Upper lobe of left lung (tissue), 6 donors: Measurements from ENCODE around the gene COX6B1. TPM values are rescaled to one million over a fixed set of nuclear protein-coding genes. Genes with fewer than 3 reads are reported as not detected.

Experiments used
- ATAC-seq, 2 donors: fragments of 200-7000 bp; cut with Tn5 transposase; one replicate each; pipeline ENCODE4 v1.9.1; 2022; ENCODE audit warnings: mild to moderate bottlenecking in 2 of 2, moderate library complexity in 2 of 2; ENCODE audit not compliant: low FRiP score in 2 of 2
- DNase-seq, 2 donors: peaks; one replicate each; pipeline ENCODE4 v3.0.0-alpha.2; 2019 to 2020
- H3K27ac ChIP-seq, 4 donors: fragments of 200-600 bp; sonication (generic); one replicate each; pipeline ENCODE4 v1.5.1; 2016 to 2019
- H3K27me3 ChIP-seq, 4 donors: fragments of 200-600 bp; sonication (generic); one replicate each; pipeline ENCODE4 v1.5.1; 2017 to 2019
- H3K36me3 ChIP-seq, 4 donors: fragments of 200-600 bp; sonication (generic); one replicate each; pipeline ENCODE4 v1.5.1; 2016 to 2019
- H3K4me1 ChIP-seq, 4 donors: fragments of 200-600 bp; sonication (generic); one replicate each; pipeline ENCODE4 v1.5.1; 2018 to 2019
- H3K4me3 ChIP-seq, 4 donors: fragments of 200-600 bp; sonication (generic); one replicate each; pipeline ENCODE4 v1.5.1; 2017 to 2019; ENCODE audit warnings: mild to moderate bottlenecking in 2 of 4, moderate library complexity in 1 of 4
- H3K9me3 ChIP-seq, 4 donors: fragments of 200-600 bp; sonication (generic); one replicate each; pipeline ENCODE4 v1.5.1; 2018 to 2019
- CTCF ChIP-seq, 6 experiments: fragments of 450-650 bp in 4 of 6; fragments of 200-600 bp in 2 of 6; sonication (generic) in 2 of 6; IDR thresholded peaks; one replicate each; pipeline ENCODE4 v1.5.1; 2016 to 2019; ENCODE audit warnings: antibody characterized with exemption in 6 of 6
- EP300 ChIP-seq, 4 donors: sonication (generic); formaldehyde crosslinking; IDR thresholded peaks; one replicate each; pipeline ENCODE4 v1.5.1; 2017; ENCODE audit warnings: antibody characterized with exemption in 4 of 4, control low read depth in 2 of 4
- POLR2A ChIP-seq, 4 donors: fragments of 450-650 bp; IDR thresholded peaks; one replicate each; pipeline ENCODE4 v1.5.1; 2016 to 2017; ENCODE audit warnings: antibody characterized with exemption in 4 of 4, mild to moderate bottlenecking in 2 of 4
- POLR2AphosphoS5 ChIP-seq, 2 donors: sonication (generic); formaldehyde crosslinking; IDR thresholded peaks; one replicate each; pipeline ENCODE4 v1.5.1; 2017; ENCODE audit warnings: antibody characterized with exemption in 2 of 2
- WGBS, 2 donors: methylation state at CpG; one replicate each; pipeline ENCODE4 v1.1.5; 2017 to 2018; 5-methylcytosine and 5-hydroxymethylcytosine counted together
- total RNA-seq, 6 donors: library from RNA; depleted of rRNA in 4 of 6; stranded (reverse); fragments of >200 nt in 4 of 6; gene quantifications; one replicate each; pipeline versions ENCODE4 v1.1.0 to v1.2.1, GENCODE V29; 2016 to 2021
- donor health status: DM: no; HTN: no; CAD: no; lungs with moderate emphysema.
- donor health status: DM: no; HTN: yes; CAD: no; lungs with severe emphysema.

Gene COX6B1
- total RNA-seq, 6 donors from 2014 or later = 90.1 to 290 (median 235) TPM

- no peak within 1 kb of the TSS for H3K27ac ChIP-seq
- H3K4me1 ChIP-seq = no peaks in the 10 kb centered on the region
- DNase-seq = peak in 1 of 2 donors; percentile 56
- TF ChIP-seq CTCF (IDR thresholded peaks at IDR 0.05) (no peak), POLR2AphosphoS5 (IDR thresholded peaks at IDR 0.05) (no peak), POLR2A (IDR thresholded peaks at IDR 0.05) (no peak), EP300 (IDR thresholded peaks at IDR 0.05) (no peak)
- peak in 1 of 2 donors; percentile 28 for ATAC-seq
- H3K4me3 ChIP-seq = no peak within 1 kb of the TSS
- no peaks in the 10 kb centered on the region for H3K9me3 ChIP-seq
- 82 to 86% methylated on average over 9 to 14 of the region's 16 CpGs for WGBS, 2 donors
- H3K27me3 ChIP-seq = no peaks in the 10 kb centered on the region
- peaks cover 1 to 42% (median 9%) of the 10 kb centered on the region in 4 donors for H3K36me3 ChIP-seq
These were observed 18.3 kb downstream of the COX6B1 start, which contains the start of gene UPK1A for GRCh38 chr19:35666251-35666913. TSS of gene UPK1A (plus strand) at chr19:35666517. CDS start at chr19:35666813, 296 bp downstream.

GRCh38 chr19:35669566-35669965 is 21.4 kb downstream of the COX6B1 start:
- WGBS, 2 donors = 80 to 86% methylated on average over 4 to 6 of the region's 6 CpGs
- DNase-seq (no peak), ATAC-seq (no peak)
- TF ChIP-seq POLR2AphosphoS5 (IDR thresholded peaks at IDR 0.05) = no peak
- no peak for TF ChIP-seq POLR2A (IDR thresholded peaks at IDR 0.05)
- TF ChIP-seq CTCF (IDR thresholded peaks at IDR 0.05) = no peak
- no peak for TF ChIP-seq EP300 (IDR thresholded peaks at IDR 0.05)
- no peak overlapping the region for H3K4me3 ChIP-seq
- peaks cover 0 to 12% (median 0%) of the 10 kb centered on the region in 4 donors for H3K36me3 ChIP-seq
- no peaks in the 10 kb centered on the region for H3K9me3 ChIP-seq
- no peak overlapping the region for H3K27ac ChIP-seq
- H3K27me3 ChIP-seq = peaks cover 0 to 11% (median 4%) of the 10 kb centered on the region in 4 donors
- H3K4me1 ChIP-seq = peaks cover 6 to 9% (median 6%) of the 10 kb centered on the region in 4 donors

DNA sequence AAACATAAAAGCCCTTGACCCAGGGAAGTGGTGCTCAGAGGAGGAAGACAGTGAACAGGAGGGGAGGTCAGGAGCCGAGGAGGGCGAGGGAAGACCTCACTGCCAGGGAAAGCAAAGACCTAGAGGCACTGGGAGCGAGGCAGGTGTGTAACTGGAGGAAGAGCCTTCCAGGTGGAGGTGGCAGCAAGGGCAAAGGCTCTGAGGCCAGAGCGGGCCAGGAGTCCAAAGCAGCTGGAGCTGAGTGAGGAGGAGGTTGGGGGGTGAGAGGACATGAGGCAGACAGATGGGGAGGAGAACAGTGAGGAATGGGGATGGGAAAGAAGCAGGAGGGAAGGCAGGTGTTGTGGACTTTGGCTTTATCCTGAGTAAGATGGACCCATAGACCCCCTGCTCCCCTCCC is 21.9 kb downstream of the COX6B1 start:
- ATAC-seq (no peak), DNase-seq (no peak)
- 46 to 52% methylated on average over 4 of the region's 4 CpGs for WGBS, 2 donors
- Histone ChIP-seq H3K4me1 (peaks cover 6 to 9% (median 6%) of the 10 kb centered on the region in 4 donors), H3K27me3 (peaks cover 0 to 11% (median 4%) of the 10 kb centered on the region in 4 donors), H3K4me3 (no peak overlapping the region), H3K9me3 (no peaks in the 10 kb centered on the region), H3K36me3 (peaks cover 0 to 9% (median 0%) of the 10 kb centered on the region in 4 donors), H3K27ac (no peak overlapping the region)
- TF ChIP-seq EP300 (IDR thresholded peaks at IDR 0.05) = no peak
- no peak for TF ChIP-seq POLR2AphosphoS5 (IDR thresholded peaks at IDR 0.05)
- TF ChIP-seq CTCF (IDR thresholded peaks at IDR 0.05) = no peak
- no peak for TF ChIP-seq POLR2A (IDR thresholded peaks at IDR 0.05)

- 88 to 100% methylated on average over 1 of the region's 1 CpG for WGBS, 2 donors
- H3K36me3 ChIP-seq = peaks cover 0 to 2% (median 0%) of the 10 kb centered on the region in 4 donors
- no peak overlapping the region for H3K27ac ChIP-seq
- H3K4me1 ChIP-seq = peaks cover 6 to 9% (median 6%) of the 10 kb centered on the region in 4 donors
- H3K27me3 ChIP-seq = peaks cover 0 to 11% (median 4%) of the 10 kb centered on the region in 4 donors
- DNase-seq (no peak), ATAC-seq (no peak)
- TF ChIP-seq POLR2A (IDR thresholded peaks at IDR 0.05) (no peak), POLR2AphosphoS5 (IDR thresholded peaks at IDR 0.05) (no peak), EP300 (IDR thresholded peaks at IDR 0.05) (no peak), CTCF (IDR thresholded peaks at IDR 0.05) (no peak)
- H3K4me3 ChIP-seq = no peak overlapping the region
- no peaks in the 10 kb centered on the region for H3K9me3 ChIP-seq
These were observed 22.6 kb downstream of the COX6B1 start for GRCh38 chr19:35670686-35671085.
